K562 (cell line): ENCODE measurements around the gene SULT2B1. TPM values are rescaled to one million over a fixed set of nuclear protein-coding genes. Genes with fewer than 3 reads are reported as not detected.

ENCODE experiments used
- BRD9 ChIP-seq: fragments of 450-650 bp; IDR thresholded peaks from 2 replicates; pipeline ENCODE4 v1.6.1; 2018; ENCODE audit warnings: low read depth; ENCODE audit not compliant: partially characterized antibody
- DPF2 ChIP-seq: fragments of 450-650 bp; IDR thresholded peaks from 2 replicates; pipeline ENCODE4 v1.6.1; 2016
- GABPA ChIP-seq: fragments of 200-800 bp; sonication (Bioruptor generic); conservative IDR thresholded peaks from 2 replicates; pipeline ENCODE4 v1.6.1; 2016; ENCODE audit warnings: low read depth, missing genetic modification characterization, missing compliant biosample characterization
- GABPB1 ChIP-seq: sonication (generic); formaldehyde crosslinking; IDR thresholded peaks from 2 replicates; pipeline ENCODE4 v1.8.0; 2022; ENCODE audit warnings: mild to moderate bottlenecking, missing genetic modification reagents
- HDAC1 ChIP-seq, 2 experiments: fragments of 450-650 bp; IDR thresholded peaks; 2 replicates each; pipeline ENCODE4 v1.6.1; 2016 to 2017; ENCODE audit warnings: inconsistent platforms in 1 of 2, mild to moderate bottlenecking in 1 of 2, moderate library complexity in 1 of 2
- HDAC6 ChIP-seq: IDR thresholded peaks from 2 replicates; pipeline ENCODE4 v1.6.1; 2012; ENCODE audit warnings: low read depth, mild to moderate bottlenecking, control low read depth, inconsistent platforms, low read length, moderate library complexity
- HDAC8 ChIP-seq: fragments of 450-650 bp; IDR thresholded peaks from 2 replicates; pipeline ENCODE4 v1.6.1; 2016; ENCODE audit warnings: mild to moderate bottlenecking, missing genetic modification characterization, moderate library complexity, missing compliant biosample characterization
- HNRNPLL ChIP-seq: fragments of 200-400 bp; formaldehyde crosslinking; IDR thresholded peaks from 2 replicates; pipeline ENCODE4 v1.6.1; 2017; ENCODE audit warnings: low read length, low read depth, mild to moderate bottlenecking; ENCODE audit not compliant: poor library complexity, severe bottlenecking
- MBD2 ChIP-seq: sonication (generic); IDR thresholded peaks from 2 replicates; pipeline ENCODE4 v1.6.1; 2016; ENCODE audit warnings: low read depth, borderline replicate concordance
- MTA3 ChIP-seq: fragments of 450-650 bp; formaldehyde crosslinking; IDR thresholded peaks from 2 replicates; pipeline ENCODE4 v1.6.1; 2017; ENCODE audit warnings: mild to moderate bottlenecking, borderline replicate concordance
- NR2C1 ChIP-seq, 2 experiments: fragments of 450-650 bp; IDR thresholded peaks; 2 replicates each; pipeline ENCODE4 v1.6.1; 2017; ENCODE audit warnings: mild to moderate bottlenecking in 2 of 2, antibody characterized with exemption in 1 of 2, inconsistent platforms in 1 of 2, missing compliant biosample characterization in 1 of 2, missing genetic modification characterization in 1 of 2
- PTBP1 ChIP-seq: fragments of 200-400 bp; formaldehyde crosslinking; IDR thresholded peaks from 2 replicates; pipeline ENCODE4 v1.6.1; 2017; ENCODE audit warnings: low read depth, low read length
- SMARCA5 ChIP-seq: fragments of 450-650 bp; IDR thresholded peaks from 2 replicates; pipeline ENCODE4 v1.6.1; 2016
- SMARCB1 ChIP-seq: IDR thresholded peaks from 2 replicates; pipeline ENCODE4 v1.6.1; 2011; ENCODE audit warnings: improper control_type of control experiment, low read depth; ENCODE audit not compliant: insufficient read length
- TEAD2 ChIP-seq: fragments of 450-650 bp; IDR thresholded peaks from 2 replicates; pipeline ENCODE4 v1.6.1; 2016; ENCODE audit warnings: missing genetic modification characterization, control low read depth, missing compliant biosample characterization
- USF2 ChIP-seq: sonication (generic); formaldehyde crosslinking; IDR thresholded peaks from 2 replicates; pipeline ENCODE4 v1.5.0; 2020; ENCODE audit warnings: missing genetic modification reagents
- ZFX ChIP-seq: sonication (generic); formaldehyde crosslinking; IDR thresholded peaks from 2 replicates; pipeline ENCODE4 v1.8.0; 2022; ENCODE audit warnings: mild to moderate bottlenecking, missing genetic modification reagents, moderate library complexity
- ZNF134 ChIP-seq: fragments of 250-450 bp; sonication (Bioruptor Pico); conservative IDR thresholded peaks from 2 replicates; pipeline ENCODE4 v1.4.0; 2020
- ZNF740 ChIP-seq, 3 experiments: fragments of 200-800 bp in 1 of 3; sonication (Bioruptor generic) in 1 of 3; sonication (generic) in 1 of 3; formaldehyde crosslinking in 1 of 3; IDR thresholded peaks; 2 replicates each; pipeline versions ENCODE4 v1.6.1 to v1.8.0; 2016 to 2022; ENCODE audit warnings: mild to moderate bottlenecking in 2 of 3, missing compliant biosample characterization in 2 of 3, missing genetic modification characterization in 2 of 3, missing genetic modification reagents in 1 of 3
- polyA plus RNA-seq, 8 experiments: library from polyadenylated mRNA; depleted of rRNA in 4 of 8; stranded (reverse) in 5 of 8; unstranded in 3 of 8; fragments of >200 nt; fragmentation: Nextera tagmentation in 2 of 8; fragmentation: Illumina TruSeq in 1 of 8; extraction: Ambion mirVana in 2 of 8; extraction: Trizol in 1 of 8; gene quantifications; 2 replicates each; pipeline versions ENCODE4 v1.2.1 to v1.2.3, GENCODE V29; 2011 to 2014; ENCODE audit warnings: inconsistent platforms in 1 of 8, missing spikeins in 1 of 8
- total RNA-seq, 7 experiments: library from RNA; depleted of rRNA in 6 of 7; stranded (reverse); fragments of >200 nt in 6 of 7; fragmentation: Illumina TruSeq in 2 of 7; extraction: Trizol in 2 of 7; gene quantifications; 2 replicates each; pipeline versions ENCODE4 v1.2.1 to v1.2.3, GENCODE V29; 2011 to 2021; ENCODE audit warnings: low replicate concordance in 1 of 7
- TF ChIP-seq, protein P1 (sequence below): fragments of 200-800 bp; sonication (Bioruptor generic); IDR thresholded peaks from 2 replicates; pipeline ENCODE4 v1.6.1; 2017; ENCODE audit warnings: missing genetic modification characterization, missing compliant biosample characterization

The SULT2B1 gene
- total and polyA plus RNA-seq, 9 of the 15 experiments (the other 6 are each of a cell fraction or from before 2014, with no cell fraction given) = 0.09 to 0.62 (median 0.22) TPM; not detected in 2

DNA sequence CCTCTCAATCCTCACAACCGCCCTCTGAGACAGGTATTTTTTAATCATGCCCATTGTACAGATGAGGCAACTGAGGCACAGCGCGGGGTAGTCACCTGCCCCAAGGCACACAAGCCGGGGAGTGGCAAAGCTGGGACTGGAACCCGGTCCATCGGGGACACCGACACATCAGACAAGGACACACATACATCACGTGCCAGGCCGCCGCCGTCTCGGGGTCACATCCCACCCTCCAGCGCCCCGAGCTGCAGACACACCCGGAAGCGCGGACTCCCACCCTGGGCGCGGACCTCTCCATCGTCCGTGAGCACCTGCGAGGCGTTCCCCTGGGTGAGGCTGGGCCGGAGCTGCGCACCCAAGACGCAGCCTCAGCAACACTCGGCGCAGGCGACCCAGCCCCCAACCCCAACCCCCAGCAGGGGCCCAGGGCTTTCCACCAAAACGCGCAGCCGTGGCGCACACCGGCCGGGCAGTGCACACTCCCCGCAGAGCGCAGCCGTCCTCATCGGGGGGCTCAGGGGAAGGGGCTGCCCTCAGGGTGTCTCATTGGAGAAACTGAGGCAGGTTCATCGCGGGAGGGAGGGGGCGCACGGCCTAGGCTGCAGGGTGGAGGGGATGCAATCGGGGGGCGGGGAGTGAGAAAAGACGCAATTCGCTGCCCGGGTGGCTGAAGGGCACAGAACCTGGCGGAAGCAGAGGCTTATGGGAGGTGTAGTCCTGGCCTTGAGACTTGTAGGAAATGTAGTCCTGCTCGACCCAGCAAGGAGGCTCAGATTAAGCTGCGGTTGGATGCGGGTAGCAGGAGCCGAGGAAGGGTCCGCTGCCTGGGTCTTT is 38.5 kb upstream of the SULT2B1 start (continued):
- 0 out of 2 replicates have a peak, but pooled peaks have one; percentile 5 for TF ChIP-seq ZNF740 (CRISPR knock-in tag; IDR thresholded peaks at IDR 0.05)
- TF ChIP-seq ZNF740 (tag; IDR thresholded peaks at IDR 0.05) = no peak
- peak; percentile 32; the same call in 1 of the 2 replicates for TF ChIP-seq USF2 (CRISPR knock-in tag)
- 0 out of 2 replicates have a peak, but pooled peaks have one; percentile 22 for TF ChIP-seq HDAC6
- peak; percentile 68; the same call in 1 of the 2 replicates for TF ChIP-seq GABPB1
- TF ChIP-seq ZNF134 (CRISPR knock-in tag) = no peak
- no peak for TF ChIP-seq BRD9
- peak; percentile 34; the same call in 1 of the 2 replicates for TF ChIP-seq ZFX
- TF ChIP-seq MTA3 = 0 out of 2 replicates have a peak, but pooled peaks have one; percentile 25
- TF ChIP-seq DPF2 = no peak
- TF ChIP-seq SMARCA5 = peak; percentile 88; the same call in 1 of the 2 replicates
- TF ChIP-seq HDAC8 (tag) = no peak
- TF ChIP-seq, protein P1, sequence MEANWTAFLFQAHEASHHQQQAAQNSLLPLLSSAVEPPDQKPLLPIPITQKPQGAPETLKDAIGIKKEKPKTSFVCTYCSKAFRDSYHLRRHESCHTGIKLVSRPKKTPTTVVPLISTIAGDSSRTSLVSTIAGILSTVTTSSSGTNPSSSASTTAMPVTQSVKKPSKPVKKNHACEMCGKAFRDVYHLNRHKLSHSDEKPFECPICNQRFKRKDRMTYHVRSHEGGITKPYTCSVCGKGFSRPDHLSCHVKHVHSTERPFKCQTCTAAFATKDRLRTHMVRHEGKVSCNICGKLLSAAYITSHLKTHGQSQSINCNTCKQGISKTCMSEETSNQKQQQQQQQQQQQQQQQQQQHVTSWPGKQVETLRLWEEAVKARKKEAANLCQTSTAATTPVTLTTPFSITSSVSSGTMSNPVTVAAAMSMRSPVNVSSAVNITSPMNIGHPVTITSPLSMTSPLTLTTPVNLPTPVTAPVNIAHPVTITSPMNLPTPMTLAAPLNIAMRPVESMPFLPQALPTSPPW (CRISPR knock-in tag) = no peak
- TF ChIP-seq PTBP1 = 0 out of 2 replicates have a peak, but pooled peaks have one; percentile 52
- 0 out of 4 replicates have a peak, but pooled peaks of 1 of the 2 experiments have one; percentile 48 for TF ChIP-seq HDAC1 (IDR thresholded peaks at IDR 0.05)
- no peak for TF ChIP-seq SMARCB1
- peak; percentile 18 for TF ChIP-seq HNRNPLL
- no peak for TF ChIP-seq TEAD2 (tag)
- TF ChIP-seq GABPA (tag) = peak; percentile 61
- TF ChIP-seq NR2C1 (IDR thresholded peaks at IDR 0.05) = peak; percentile 42; the same call in 1 of the 2 replicates
- TF ChIP-seq NR2C1 (tag; IDR thresholded peaks at IDR 0.05) = peak; percentile 73
- 0 out of 2 replicates have a peak, but pooled peaks have one; percentile 30 for TF ChIP-seq MBD2
